Transverse colon (tissue), 4 donors: ENCODE results near the gene GPC6. TPM values are rescaled to one million over a fixed set of nuclear protein-coding genes. Genes with fewer than 3 reads are reported as not detected.

ENCODE experiments used
- DNase-seq: peaks from one replicate; pipeline ENCODE4 v3.0.0-alpha.2; 2019
- H3K27ac ChIP-seq, 4 donors: fragments of 200-600 bp; sonication (generic); 2 replicates each; pipeline ENCODE4 v1.5.1; 2016 to 2018; ENCODE audit warnings: inconsistent platforms in 4 of 4
- H3K27me3 ChIP-seq: fragments of 200-600 bp; sonication (generic); 2 replicates; pipeline ENCODE4 v1.5.1; 2017; ENCODE audit warnings: inconsistent platforms
- H3K36me3 ChIP-seq, 4 donors: fragments of 200-600 bp; sonication (generic); 2 replicates each; pipeline ENCODE4 v1.5.1; 2017 to 2019; ENCODE audit warnings: inconsistent platforms in 4 of 4
- H3K4me1 ChIP-seq, 4 donors: fragments of 200-600 bp; sonication (generic); 2 replicates each; pipeline ENCODE4 v1.5.1; 2017 to 2020; ENCODE audit warnings: inconsistent platforms in 4 of 4
- H3K4me3 ChIP-seq, 4 donors: fragments of 200-600 bp; sonication (generic); 1 replicate in 1 of 4; 2 replicates in 3 of 4; pipeline versions ENCODE4 v1.5.1 to v1.6.1; 2017 to 2019; ENCODE audit warnings: inconsistent platforms in 4 of 4
- H3K9me3 ChIP-seq, 2 donors: fragments of 200-600 bp; sonication (generic); 2 replicates each; pipeline ENCODE4 v1.5.1; 2017 to 2019; ENCODE audit warnings: inconsistent platforms in 2 of 2
- CTCF ChIP-seq, 5 experiments: fragments of 200-600 bp in 3 of 5; fragments of 450-650 bp in 2 of 5; sonication (generic) in 3 of 5; IDR thresholded peaks; 1 replicate in 2 of 5; 2 replicates in 3 of 5; pipeline ENCODE4 v1.5.1; 2016 to 2017; ENCODE audit warnings: antibody characterized with exemption in 5 of 5, inconsistent platforms in 3 of 5, mild to moderate bottlenecking in 2 of 5, moderate library complexity in 1 of 5
- EP300 ChIP-seq: sonication (generic); formaldehyde crosslinking; IDR thresholded peaks from one replicate; pipeline ENCODE4 v1.6.1; 2017; ENCODE audit warnings: antibody characterized with exemption, low read depth
- POLR2A ChIP-seq: fragments of 450-650 bp; IDR thresholded peaks from one replicate; pipeline ENCODE4 v1.6.1; 2016; ENCODE audit warnings: antibody characterized with exemption, mild to moderate bottlenecking, moderate library complexity
- POLR2AphosphoS5 ChIP-seq, 3 donors: sonication (generic); formaldehyde crosslinking; IDR thresholded peaks; one replicate each; pipeline ENCODE4 v1.6.1; 2016; ENCODE audit warnings: antibody characterized with exemption in 3 of 3
- WGBS, 2 donors: methylation state at CpG; one replicate each; pipeline ENCODE4 v1.1.5; 2018; ENCODE audit warnings: low coverage in 1 of 2; 5-methylcytosine and 5-hydroxymethylcytosine counted together
- in situ Hi-C, 4 donors: fragments of 200-750 bp; cut with MboI; loops; one replicate each; pipeline versions ENCODE4 v1.15.0 to v1.15.1; 2017; ENCODE audit warnings: low sequenced_read_pairs in 3 of 4, low pct_ligation_motif_present in 1 of 4, low pct_unique_long_range_greater_than_20kb in 1 of 4
- intact Hi-C: fragments of 100-400 bp; cut with DNase I; formaldehyde crosslinking; loops from one replicate; pipeline ENCODE4 v1.15.1; 2023; ENCODE audit warnings: low total_unique reads
- total RNA-seq, 4 donors: library from RNA; depleted of rRNA; stranded (reverse); fragments of >200 nt; gene quantifications; one replicate each; pipeline ENCODE4 v1.1.0, GENCODE V29; 2016

GPC6 gene
- total RNA-seq, 4 donors from 2014 or later, result 0.75 to 5.7 (median 4.0) TPM

- no peak for TF ChIP-seq POLR2A
- no peak for TF ChIP-seq POLR2AphosphoS5 (IDR thresholded peaks at IDR 0.05)
- TF ChIP-seq EP300, result no peak
- TF ChIP-seq CTCF (IDR thresholded peaks at IDR 0.05), result no peak
- Histone ChIP-seq H3K4me1 (no peaks in the 10 kb centered on the region), H3K27ac (no peak overlapping the region), H3K9me3 (no peaks in the 10 kb centered on the region), H3K27me3 (no peaks in the 10 kb centered on the region), H3K4me3 (no peak overlapping the region), H3K36me3 (no peaks in the 10 kb centered on the region)
- no peak for DNase-seq
- in situ Hi-C loops, result no loop called here
- intact Hi-C loops, result loop anchor here (5.0 kb wide), 1 partner anchor 1348 kb away; no protein-coding TSS in a partner anchor
- 43 to 62% methylated on average over 1 of the region's 1 CpG for WGBS, 2 donors
Measured at GRCh38 chr13:93279982-93280381, 53.4 kb downstream of the GPC6 start.

- no peak for TF ChIP-seq EP300
- no peak for TF ChIP-seq POLR2A
- no peak for TF ChIP-seq CTCF (IDR thresholded peaks at IDR 0.05)
- no peak for TF ChIP-seq POLR2AphosphoS5 (IDR thresholded peaks at IDR 0.05)
- H3K9me3 ChIP-seq, result no peaks in the 10 kb centered on the region
- DNase-seq, result no peak
- no peak overlapping the region for H3K27ac ChIP-seq
- no peaks in the 10 kb centered on the region for H3K27me3 ChIP-seq
- H3K4me3 ChIP-seq, result no peak overlapping the region
- H3K36me3 ChIP-seq, result no peaks in the 10 kb centered on the region
- in situ Hi-C loops (no loop called here), intact Hi-C loops (loop anchor here (5.0 kb wide), 1 partner anchor 1348 kb away; no protein-coding TSS in a partner anchor)
- WGBS, 2 donors, result 84% methylated on average over 8 of the region's 8 CpGs; no CpG with 5 or more reads in 1 of the 2 donors
- H3K4me1 ChIP-seq, result no peaks in the 10 kb centered on the region
Measured at GRCh38 chr13:93280688-93281087, 54.1 kb downstream of the GPC6 start.

GRCh38 chr13:93283255-93283654, 56.6 kb downstream of the GPC6 start:
- H3K27ac ChIP-seq, result no peak overlapping the region
- no peaks in the 10 kb centered on the region for H3K4me1 ChIP-seq
- H3K4me3 ChIP-seq, result no peak overlapping the region
- H3K27me3 ChIP-seq, result no peaks in the 10 kb centered on the region
- intact Hi-C loops, result loop anchor here (5.0 kb wide), 1 partner anchor 1351 kb away; no protein-coding TSS in a partner anchor
- no peaks in the 10 kb centered on the region for H3K36me3 ChIP-seq
- in situ Hi-C loops, result no loop called here
- 69 to 82% methylated on average over 4 of the region's 4 CpGs for WGBS, 2 donors
- no peak for DNase-seq
- TF ChIP-seq CTCF (IDR thresholded peaks at IDR 0.05), result no peak
- TF ChIP-seq POLR2AphosphoS5 (IDR thresholded peaks at IDR 0.05), result no peak
- TF ChIP-seq EP300, result no peak
- no peak for TF ChIP-seq POLR2A
- H3K9me3 ChIP-seq, result no peaks in the 10 kb centered on the region

- no peaks in the 10 kb centered on the region for H3K36me3 ChIP-seq
- TF ChIP-seq CTCF (IDR thresholded peaks at IDR 0.05) (no peak), POLR2AphosphoS5 (IDR thresholded peaks at IDR 0.05) (no peak), EP300 (no peak), POLR2A (no peak)
- no peaks in the 10 kb centered on the region for H3K9me3 ChIP-seq
- H3K27ac ChIP-seq, result no peak overlapping the region
- no peaks in the 10 kb centered on the region for H3K4me1 ChIP-seq
- in situ Hi-C loops, result no loop called here
- no peaks in the 10 kb centered on the region for H3K27me3 ChIP-seq
- WGBS, 2 donors, result 45 to 83% methylated on average over 1 of the region's 1 CpG
- no peak for DNase-seq
- no peak overlapping the region for H3K4me3 ChIP-seq
- intact Hi-C loops, result loop anchor here (5.0 kb wide), 1 partner anchor 1352 kb away; no protein-coding TSS in a partner anchor
Measured at GRCh38 chr13:93284064-93284463, 57.5 kb downstream of the GPC6 start.
